Measurements from ENCODE around the gene LRRC23.
"Not testable (repeated sequence)": the region's sequence is repeated elsewhere in the genome, so short reads cannot be mapped to it uniquely, and the experiment has no call there.

DNA sequence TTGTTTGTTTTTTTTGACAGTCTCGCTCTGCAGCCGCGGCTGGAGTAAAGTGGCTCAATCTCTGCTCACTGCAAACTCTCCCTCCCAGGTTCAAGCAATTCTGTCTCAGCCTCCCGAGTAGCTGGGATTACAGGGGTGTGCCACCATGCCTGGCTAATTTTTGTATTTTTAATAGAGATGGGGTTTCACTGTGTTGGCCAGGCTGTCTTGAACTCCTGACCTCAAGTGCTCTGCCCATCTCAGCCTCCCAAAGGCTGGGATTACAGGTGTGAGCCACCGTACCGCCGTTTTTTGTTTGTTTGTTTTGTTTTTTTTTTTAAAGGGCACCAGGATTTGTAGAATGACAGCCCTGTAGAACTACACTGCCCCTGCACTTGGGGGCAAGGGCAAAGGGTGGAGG lies 15.8 kb upstream of the LRRC23 start:
- TF ChIP-seq, protein P1, sequence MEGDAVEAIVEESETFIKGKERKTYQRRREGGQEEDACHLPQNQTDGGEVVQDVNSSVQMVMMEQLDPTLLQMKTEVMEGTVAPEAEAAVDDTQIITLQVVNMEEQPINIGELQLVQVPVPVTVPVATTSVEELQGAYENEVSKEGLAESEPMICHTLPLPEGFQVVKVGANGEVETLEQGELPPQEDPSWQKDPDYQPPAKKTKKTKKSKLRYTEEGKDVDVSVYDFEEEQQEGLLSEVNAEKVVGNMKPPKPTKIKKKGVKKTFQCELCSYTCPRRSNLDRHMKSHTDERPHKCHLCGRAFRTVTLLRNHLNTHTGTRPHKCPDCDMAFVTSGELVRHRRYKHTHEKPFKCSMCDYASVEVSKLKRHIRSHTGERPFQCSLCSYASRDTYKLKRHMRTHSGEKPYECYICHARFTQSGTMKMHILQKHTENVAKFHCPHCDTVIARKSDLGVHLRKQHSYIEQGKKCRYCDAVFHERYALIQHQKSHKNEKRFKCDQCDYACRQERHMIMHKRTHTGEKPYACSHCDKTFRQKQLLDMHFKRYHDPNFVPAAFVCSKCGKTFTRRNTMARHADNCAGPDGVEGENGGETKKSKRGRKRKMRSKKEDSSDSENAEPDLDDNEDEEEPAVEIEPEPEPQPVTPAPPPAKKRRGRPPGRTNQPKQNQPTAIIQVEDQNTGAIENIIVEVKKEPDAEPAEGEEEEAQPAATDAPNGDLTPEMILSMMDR (IDR thresholded peaks at IDR 0.05), result not testable (repeated sequence)
- TF ChIP-seq POLR2AphosphoS5, POLR2A (IDR thresholded peaks at IDR 0.05): not testable (repeated sequence)
